HG03064 (cell line): Measurements from ENCODE around the gene KCTD21.

Experiments
- ATAC-seq: cut with Tn5 transposase; IDR thresholded peaks from one replicate; pipeline ENCODE4 v1.9.1; 2021; ENCODE audit warnings: low read depth; ENCODE audit not compliant: unreplicated experiment

KCTD21 gene

GRCh38 chr11:78219493-78220217 is 31.2 kb upstream of the KCTD21 start:
- no peak for ATAC-seq

DNA sequence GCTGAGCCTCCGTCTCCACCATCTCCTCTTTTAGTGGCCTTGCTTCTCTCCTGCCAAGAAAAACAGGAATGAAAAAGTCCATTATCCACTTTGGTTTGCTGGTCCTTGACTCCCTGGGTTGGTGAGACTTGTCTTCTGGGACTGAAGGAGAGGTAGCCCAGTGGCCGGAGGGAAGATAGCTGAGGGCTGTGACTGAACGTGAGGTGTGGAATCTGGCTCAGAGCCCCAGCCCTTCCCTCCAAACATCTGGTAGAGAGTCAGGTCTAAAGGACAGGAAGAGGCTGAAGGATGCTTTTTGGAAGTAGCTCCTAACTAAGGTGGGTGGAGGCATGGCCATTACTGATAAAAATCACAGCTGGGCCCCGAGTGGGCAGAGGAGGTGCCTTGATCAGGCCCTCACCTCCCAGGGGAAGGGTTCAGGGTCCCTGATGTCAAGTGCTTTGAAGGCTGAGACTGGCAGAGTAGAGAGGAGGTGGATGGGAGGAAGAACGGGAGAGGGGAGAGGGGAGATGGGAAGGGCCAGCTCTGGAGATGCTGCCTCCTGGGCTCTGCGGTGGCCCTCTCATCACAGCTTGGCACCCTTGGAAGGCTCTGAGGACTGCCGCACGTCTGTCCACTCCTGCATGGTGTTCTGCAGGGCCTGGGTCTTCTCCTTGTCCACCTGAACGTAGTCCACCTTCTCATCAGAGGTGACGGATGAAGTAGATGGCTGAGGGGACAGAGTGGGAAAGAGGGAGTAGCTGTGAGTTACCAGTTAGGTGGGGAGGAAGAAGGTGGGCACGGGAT is 30.5 kb upstream of the KCTD21 start:
- ATAC-seq = no peak

DNA sequence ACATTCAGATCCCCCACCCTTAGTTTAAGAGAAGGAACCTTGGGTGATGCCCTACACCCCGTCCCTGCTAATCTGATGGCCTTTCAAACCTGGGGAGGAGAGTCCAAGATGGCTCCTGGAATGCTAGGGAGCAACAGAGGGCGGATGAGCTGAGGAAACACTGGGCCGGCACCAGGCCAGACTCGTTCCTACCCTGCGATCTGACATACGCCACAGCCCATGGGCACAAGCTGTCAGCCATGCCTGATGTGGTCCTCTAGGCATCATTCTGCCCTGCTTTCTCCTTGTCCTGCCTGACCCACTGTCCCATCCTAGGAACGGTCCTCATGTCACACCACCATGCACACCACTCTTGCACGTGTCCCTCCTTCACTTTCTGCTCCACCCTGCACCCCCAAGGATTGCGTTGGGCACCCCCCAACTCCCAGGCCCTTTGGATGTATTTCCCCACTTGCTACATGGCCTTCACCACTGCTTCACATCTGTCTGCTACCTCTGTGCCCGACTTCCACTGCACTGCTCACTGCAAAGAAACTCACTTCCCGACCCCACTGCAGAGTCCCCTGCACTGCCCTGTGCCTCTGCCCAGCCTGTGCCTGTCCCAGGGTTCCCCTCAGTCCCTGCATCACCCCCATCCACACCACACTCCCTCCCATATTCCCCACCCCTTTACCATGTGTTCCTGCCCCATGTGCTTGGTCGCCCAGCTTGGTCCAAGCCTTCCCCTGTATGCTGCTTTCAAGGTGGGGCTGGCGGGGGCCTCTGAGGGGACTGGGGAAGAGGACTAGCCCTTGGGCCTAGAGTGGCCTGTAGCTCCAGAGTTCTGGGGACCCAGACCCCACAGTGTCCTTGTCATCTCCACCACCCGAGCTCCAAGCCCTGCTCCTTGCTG is 29.5 kb upstream of the KCTD21 start:
- ATAC-seq = no peak

DNA sequence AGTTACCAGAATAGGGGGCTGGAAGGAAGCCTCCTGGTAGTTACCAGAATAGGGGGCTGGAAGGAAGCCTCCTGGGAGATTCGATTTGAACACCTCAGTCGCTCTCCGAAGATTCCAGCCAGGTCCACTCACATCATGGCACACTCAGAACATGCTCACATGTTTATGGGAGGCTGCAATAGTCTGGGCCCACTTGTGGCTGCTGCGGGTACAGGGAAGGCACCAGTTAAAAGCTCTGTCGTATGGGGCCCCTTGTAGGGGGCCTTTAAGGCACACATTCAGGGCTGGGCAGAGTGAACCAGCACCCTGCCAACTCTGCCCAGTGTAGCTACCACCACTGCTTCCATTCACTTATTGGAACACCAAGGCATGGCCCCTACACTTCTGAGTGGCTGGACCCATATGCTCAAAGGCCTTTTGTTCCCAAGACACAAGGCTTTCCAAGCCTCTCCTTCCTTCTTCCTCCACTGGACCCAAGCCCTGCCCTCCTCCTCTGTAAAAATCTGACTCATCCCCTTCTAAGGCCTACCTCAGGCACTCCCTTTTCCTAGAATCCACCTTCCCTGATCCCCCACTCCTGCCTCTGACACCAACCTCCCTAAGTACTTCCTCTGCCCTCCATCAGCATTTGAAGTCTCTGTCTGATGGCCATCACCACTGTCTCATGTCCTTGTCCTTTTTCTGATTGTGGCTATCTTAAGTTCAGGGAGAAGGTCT is 28.3 kb upstream of the KCTD21 start:
- ATAC-seq = no peak

GRCh38 chr11:78216021-78216420 is 27.6 kb upstream of the KCTD21 start:
- no peak for ATAC-seq

- ATAC-seq = no peak
Observed at GRCh38 chr11:78214331-78215194, 26.1 kb upstream of the KCTD21 start.

- ATAC-seq = no peak
Observed at GRCh38 chr11:78213526-78214330, 25.3 kb upstream of the KCTD21 start.

- no peak for ATAC-seq
Observed at GRCh38 chr11:78212586-78213371, 24.4 kb upstream of the KCTD21 start.

DNA sequence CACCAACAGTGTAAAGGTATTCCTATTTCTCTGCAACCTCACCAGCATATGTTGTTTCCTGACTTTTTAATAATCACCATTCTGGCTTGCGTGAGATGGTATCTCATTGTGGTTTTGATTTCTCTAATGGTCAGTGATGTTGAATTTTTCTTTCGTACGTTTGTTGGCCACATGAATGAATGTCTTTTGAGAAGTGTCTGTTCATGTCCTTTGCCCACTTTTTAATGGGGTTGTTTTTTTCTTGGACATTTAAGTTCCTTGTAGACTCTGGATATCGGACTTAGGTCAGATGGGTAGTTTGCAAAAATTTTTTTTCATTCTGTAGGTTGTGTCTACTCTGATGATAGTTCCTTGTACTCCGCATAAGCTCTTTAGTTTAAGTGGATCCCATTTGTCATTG is 23.1 kb upstream of the KCTD21 start:
- ATAC-seq = no peak

DNA sequence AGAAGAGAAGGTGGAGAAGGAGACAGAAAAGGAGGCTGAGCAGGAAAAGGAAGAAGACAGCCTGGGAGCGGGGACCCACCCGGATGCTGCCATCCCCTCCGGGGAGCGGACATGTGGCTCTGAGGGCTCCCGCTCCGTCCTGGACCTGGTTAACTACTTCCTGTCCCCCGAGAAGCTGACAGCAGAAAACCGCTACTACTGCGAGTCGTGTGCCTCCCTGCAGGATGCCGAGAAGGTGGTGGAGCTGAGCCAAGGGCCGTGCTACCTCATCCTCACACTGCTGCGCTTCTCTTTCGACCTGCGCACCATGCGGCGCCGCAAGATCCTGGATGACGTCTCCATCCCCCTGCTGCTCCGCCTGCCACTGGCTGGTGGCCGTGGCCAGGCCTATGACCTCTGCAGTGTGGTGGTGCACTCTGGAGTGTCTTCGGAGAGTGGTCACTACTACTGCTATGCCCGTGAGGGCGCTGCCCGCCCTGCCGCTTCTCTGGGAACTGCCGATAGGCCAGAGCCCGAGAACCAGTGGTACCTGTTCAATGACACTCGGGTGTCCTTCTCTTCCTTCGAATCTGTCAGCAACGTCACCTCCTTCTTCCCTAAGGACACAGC is 21.7 kb upstream of the KCTD21 start:
- no peak for ATAC-seq

- ATAC-seq = no peak
Observed at GRCh38 chr11:78209478-78209877, 21.1 kb upstream of the KCTD21 start.

- no peak for ATAC-seq
Observed at GRCh38 chr11:78208257-78209165, 20.1 kb upstream of the KCTD21 start.

GRCh38 chr11:78207532-78208256 is 19.3 kb upstream of the KCTD21 start:
- ATAC-seq = no peak

GRCh38 chr11:78205691-78206090 is 17.3 kb upstream of the KCTD21 start:
- no peak for ATAC-seq

DNA sequence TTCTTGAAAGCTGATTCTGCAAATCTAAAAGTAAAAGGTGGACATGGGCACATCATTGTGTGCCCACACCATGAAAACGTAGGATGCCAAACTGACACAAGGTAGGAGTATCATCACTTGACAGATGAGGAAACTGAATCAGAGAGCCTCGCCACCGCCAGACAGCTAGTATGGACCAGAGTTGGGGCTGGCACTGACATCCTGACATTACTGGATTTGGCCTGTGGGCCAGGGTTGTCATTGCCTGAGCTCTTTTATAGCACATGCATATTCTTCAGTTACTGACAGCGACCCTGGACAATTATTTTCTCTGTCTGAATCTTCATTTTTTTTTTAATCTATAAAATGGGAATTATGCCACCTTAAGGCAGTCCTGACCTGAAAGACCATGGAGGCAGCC is 16.8 kb upstream of the KCTD21 start:
- no peak for ATAC-seq

GRCh38 chr11:78203184-78203583 is 14.8 kb upstream of the KCTD21 start:
- no peak for ATAC-seq
